Retinal pigment epithelial cell (primary cell): ENCODE results near the gene FAM107B.
"Not testable (repeated sequence)": the region's sequence is repeated elsewhere in the genome, so short reads cannot be mapped to it uniquely, and the experiment has no call there.

ENCODE experiments used
- DNase-seq: peaks from one replicate; pipeline ENCODE4 v3.0.0-alpha.2; 2010; ENCODE audit warnings: low read depth
- H3K4me3 ChIP-seq: 2 replicates; pipeline ENCODE4 v1.5.1; 2011; ENCODE audit warnings: mild to moderate bottlenecking, low read length, control low read depth, moderate library complexity
- TF ChIP-seq, protein P1 (sequence below): conservative IDR thresholded peaks from 2 replicates; pipeline ENCODE4 v1.5.1; 2011; ENCODE audit warnings: low read depth, low read length, control low read depth, inconsistent platforms

The FAM107B gene

DNA sequence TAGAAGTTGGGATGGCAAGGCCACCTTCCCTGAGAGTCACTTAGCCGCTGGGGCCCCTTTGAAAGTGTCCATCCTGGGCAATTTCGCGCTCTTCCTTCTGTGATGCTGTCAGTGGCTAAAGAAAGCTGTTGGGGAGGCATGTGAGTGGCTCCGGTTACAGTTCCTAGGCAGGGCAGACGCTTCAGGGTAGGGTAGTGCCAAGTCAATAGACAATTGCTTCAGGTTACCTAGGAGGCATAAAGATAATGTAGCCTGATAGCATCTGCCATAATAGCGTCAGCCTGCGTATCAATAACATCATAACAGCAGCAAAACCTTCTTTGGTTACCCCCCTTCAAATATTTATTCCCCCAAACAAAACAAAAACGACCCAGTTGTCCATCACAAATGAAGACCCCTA is at the start of gene FAM107B:
TSS of gene FAM107B (minus strand) at position 101 of the 400 bp plus-strand sequence. CDS start 234 bp downstream, outside the sequence.
- DNase-seq: no peak
- TF ChIP-seq, protein P1, sequence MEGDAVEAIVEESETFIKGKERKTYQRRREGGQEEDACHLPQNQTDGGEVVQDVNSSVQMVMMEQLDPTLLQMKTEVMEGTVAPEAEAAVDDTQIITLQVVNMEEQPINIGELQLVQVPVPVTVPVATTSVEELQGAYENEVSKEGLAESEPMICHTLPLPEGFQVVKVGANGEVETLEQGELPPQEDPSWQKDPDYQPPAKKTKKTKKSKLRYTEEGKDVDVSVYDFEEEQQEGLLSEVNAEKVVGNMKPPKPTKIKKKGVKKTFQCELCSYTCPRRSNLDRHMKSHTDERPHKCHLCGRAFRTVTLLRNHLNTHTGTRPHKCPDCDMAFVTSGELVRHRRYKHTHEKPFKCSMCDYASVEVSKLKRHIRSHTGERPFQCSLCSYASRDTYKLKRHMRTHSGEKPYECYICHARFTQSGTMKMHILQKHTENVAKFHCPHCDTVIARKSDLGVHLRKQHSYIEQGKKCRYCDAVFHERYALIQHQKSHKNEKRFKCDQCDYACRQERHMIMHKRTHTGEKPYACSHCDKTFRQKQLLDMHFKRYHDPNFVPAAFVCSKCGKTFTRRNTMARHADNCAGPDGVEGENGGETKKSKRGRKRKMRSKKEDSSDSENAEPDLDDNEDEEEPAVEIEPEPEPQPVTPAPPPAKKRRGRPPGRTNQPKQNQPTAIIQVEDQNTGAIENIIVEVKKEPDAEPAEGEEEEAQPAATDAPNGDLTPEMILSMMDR: no peak
- no peak within 1 kb of the TSS for H3K4me3 ChIP-seq

DNA sequence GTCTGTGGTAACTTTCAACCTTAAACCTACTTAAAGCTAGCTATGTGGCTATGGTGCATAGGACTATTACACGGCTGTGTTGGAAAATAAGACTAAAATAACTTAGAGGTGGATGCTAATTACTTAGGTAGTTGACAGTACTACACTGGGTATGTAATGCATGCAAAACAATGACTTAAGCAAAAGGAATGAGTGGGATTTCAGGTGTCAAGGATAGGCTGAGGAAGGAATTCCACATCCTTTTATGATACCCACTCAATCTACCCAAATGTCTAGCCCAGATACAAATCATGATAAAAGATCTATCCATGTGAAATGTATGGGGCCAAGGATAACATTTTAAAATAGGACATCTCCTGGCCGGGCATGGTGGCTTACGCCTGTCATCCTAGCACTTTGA is 49.3 kb upstream of the FAM107B start:
- TF ChIP-seq, protein P1: no peak
- no peak for DNase-seq
- H3K4me3 ChIP-seq: no peak overlapping the region

DNA sequence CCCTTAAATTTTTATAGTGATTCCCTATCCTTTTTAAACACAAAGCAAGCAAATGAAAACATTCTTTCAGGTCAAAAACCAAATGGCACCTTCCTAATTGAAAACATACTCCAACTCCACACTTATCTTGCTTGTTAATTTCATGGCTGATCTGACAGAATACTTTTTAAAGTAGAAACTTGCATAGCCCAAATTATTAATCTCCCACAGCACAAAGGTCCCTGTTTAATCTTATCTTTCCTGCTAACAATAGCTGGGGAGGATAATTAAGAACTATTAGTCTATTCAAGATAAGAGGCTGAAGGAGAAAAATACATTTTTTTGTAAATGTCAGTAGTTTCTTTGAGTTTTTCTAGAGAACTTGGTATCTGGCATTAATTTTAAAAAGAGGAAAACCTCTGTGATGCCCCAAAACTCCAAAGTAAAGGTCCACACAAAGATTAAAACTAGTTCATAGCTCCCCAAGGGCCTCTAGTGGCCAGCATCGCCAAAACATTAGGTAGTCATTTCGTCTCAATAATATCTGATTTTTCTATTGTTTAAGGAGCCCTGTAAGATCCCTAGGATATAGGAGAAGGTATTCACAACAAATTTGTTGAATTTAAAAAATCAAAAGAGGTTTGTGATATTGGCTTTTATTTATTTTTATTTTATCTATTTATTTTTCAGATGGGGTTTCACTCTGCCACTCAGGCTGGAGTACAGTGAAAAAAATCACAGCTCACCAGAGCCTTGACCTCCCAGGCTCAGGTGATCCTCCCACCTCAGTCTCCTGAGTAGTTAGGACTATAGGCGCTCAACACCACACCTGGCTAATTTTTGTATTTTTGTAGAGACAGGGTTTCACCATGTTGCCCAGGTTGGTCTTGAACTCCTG is 48.4 kb upstream of the FAM107B start:
- no peak overlapping the region for H3K4me3 ChIP-seq
- TF ChIP-seq, protein P1: peak; percentile 80
- DNase-seq: no peak

DNA sequence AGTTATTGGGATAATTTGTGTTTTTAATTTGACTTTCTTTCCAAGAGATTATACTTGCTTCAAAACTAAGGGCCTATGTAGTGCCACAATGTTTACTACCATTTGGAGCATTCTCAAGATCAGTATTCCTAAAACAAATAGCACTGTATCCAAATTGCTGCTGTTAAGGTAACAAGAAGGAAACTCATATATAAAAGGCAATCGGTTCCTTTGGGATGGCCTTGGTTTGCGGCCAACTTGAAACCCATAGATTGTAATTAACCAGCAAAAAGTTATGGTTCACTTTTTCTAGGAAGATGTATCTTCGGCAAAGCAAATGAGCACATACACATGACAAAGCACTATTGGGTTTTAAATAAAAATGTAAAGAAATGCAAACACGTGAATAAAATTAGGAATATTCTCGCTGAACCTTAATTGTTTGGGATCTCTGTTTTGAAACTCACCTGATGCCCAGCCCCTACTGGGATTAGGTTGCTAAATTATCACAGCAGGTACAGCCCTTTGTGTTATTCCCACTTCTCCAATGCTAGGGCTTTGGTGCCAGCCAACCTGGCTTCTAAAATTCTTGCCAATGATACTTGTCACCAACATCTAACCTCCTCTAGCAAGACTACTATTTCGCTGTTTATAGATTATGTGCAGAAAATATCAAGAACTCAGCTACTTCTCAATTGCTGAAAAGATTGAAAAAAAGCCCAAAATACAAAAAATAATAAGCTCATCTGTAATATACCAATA is 47.1 kb upstream of the FAM107B start:
- no peak for DNase-seq
- TF ChIP-seq, protein P1: no peak
- no peak overlapping the region for H3K4me3 ChIP-seq

DNA sequence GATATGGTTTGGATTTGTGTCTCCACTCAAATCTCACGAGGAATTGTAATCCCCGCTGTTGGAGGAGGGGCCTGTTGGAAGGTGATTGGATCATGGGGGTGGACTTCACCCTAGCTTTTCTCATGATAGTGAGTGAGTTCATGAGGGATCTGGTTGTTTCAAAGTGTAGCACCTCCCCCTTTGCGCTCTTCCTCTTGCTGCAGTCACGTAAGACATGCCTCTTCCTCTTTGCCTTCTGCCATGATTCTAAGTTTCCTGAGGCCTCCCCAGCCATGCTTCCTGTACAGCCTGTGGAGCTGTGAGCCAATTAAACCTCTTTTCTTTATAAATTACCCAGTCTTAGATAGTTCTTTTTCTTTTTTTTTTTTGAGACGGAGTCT is 46.1 kb upstream of the FAM107B start:
- no peak overlapping the region for H3K4me3 ChIP-seq
- no peak for DNase-seq
- TF ChIP-seq, protein P1: no peak

DNA sequence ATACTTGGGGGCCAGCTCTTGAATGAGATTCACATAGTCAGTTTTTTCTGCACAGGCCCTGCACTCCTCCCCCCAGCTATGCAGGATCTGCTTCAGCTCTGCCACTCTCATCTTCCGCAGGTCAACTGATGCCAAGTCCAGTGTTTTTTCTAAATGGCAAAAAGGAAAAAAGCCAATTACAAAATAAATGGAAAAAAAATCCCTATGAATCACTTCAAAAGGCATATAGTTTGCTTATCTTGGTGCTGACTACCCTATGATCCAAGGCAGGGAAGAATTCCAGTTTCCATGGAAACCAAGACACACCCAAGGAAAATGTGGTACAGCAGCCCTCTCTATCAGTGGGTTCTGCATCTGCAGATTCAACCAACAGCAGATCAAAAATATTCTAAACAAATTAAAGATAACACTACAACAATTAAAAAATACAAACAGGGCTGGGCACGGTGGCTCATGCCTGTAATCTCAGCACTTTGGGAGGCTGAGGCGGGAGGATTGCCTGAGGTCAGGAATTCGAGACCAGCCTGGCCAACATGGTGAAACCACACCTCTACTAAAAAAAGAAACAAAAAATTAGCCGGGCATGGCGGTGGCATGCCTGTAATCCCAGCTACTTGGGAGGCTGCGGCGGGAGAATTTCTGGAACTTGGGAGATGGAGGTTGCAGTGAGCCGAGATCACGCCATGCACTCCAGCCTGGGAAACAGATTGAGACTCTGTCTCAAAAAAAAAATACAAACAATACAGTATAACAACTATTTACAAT is 45.5 kb upstream of the FAM107B start:
- TF ChIP-seq, protein P1: no peak
- peak; percentile 49 for DNase-seq
- no peak overlapping the region for H3K4me3 ChIP-seq

DNA sequence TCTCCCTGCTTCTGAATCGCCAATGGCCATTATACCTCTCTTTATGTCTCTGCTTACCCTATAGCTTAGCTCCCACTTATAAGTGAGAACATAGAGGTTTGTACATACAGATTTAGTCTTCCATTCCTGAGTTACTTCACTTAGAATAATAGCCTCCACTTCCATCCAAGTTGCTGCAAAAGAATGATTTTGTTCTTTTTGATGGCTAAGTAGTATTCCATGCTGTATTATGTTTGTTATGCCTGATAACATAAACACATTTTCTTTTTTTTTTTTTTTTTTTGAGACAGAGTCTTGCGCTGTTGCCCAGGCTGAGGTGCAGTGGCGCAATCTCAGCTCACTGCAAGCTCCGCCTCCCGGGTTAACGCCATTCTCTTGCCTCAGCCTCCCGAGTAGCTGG is 42.0 kb upstream of the FAM107B start:
- not testable (repeated sequence) for H3K4me3 ChIP-seq, DNase-seq
